ENCODE measurements around the gene SMARCAL1. TPM values are rescaled to one million over a fixed set of nuclear protein-coding genes. Genes with fewer than 3 reads are reported as not detected.

The SMARCAL1 gene
- total RNA-seq, 8 experiments from 2014 or later = 9.5 to 19.0 (median 14.7) TPM

GRCh38 chr2:216475767-216476166 is 63.5 kb downstream of the SMARCAL1 start:
- WGBS, 10 experiments = 96 to 100% (median 100%) methylated on average over 1 to 5 of the region's 6 CpGs; no CpG with 5 or more reads in 6 of the 10 experiments
- in situ Hi-C loops (cut with MboI; ENCODE audit: low pct_unique_long_range_greater_than_20kb in 2 of 9, low sequenced_read_pairs in 9 of 9, unreplicated experiment in 9 of 9) = no loop called here
- ATAC-seq (replicated peaks in 6 of 8) = no peak
- no peak overlapping the region for H3K27ac ChIP-seq
- no peak overlapping the region for H3K4me3 ChIP-seq
- H3K4me1 ChIP-seq (replicated peaks in 1 of 2) = peaks cover 0 to 2% of the 10 kb centered on the region in 2 donors

GRCh38 chr2:216477283-216478035 is 65.2 kb downstream of the SMARCAL1 start:
- no peak for ATAC-seq (replicated peaks in 6 of 8)
- WGBS, 10 experiments = 38 to 100% (median 77%) methylated on average over 1 to 2 of the region's 2 CpGs; no CpG with 5 or more reads in 4 of the 10 experiments
- H3K4me1 ChIP-seq (replicated peaks in 1 of 2) = peaks cover 0 to 2% of the 10 kb centered on the region in 2 donors
- H3K27ac ChIP-seq = no peak overlapping the region
- in situ Hi-C loops (cut with MboI; ENCODE audit: low pct_unique_long_range_greater_than_20kb in 2 of 9, low sequenced_read_pairs in 9 of 9, unreplicated experiment in 9 of 9) = no loop called here
- no peak overlapping the region for H3K4me3 ChIP-seq

GRCh38 chr2:216478151-216478550 is 65.9 kb downstream of the SMARCAL1 start:
- Histone ChIP-seq H3K4me1 (replicated peaks in 1 of 2) (peaks cover 0 to 2% of the 10 kb centered on the region in 2 donors), H3K27ac (no peak overlapping the region), H3K4me3 (no peak overlapping the region)
- in situ Hi-C loops (cut with MboI; ENCODE audit: low pct_unique_long_range_greater_than_20kb in 2 of 9, low sequenced_read_pairs in 9 of 9, unreplicated experiment in 9 of 9) = no loop called here
- peak in 7 of 8 experiments; percentile 50 to 99 (median 94) for ATAC-seq (replicated peaks in 6 of 8)
- WGBS, 10 experiments = 0 to 70% (median 35%) methylated on average over 2 to 3 of the region's 3 CpGs; no CpG with 5 or more reads in 4 of the 10 experiments

GRCh38 chr2:216478791-216479190 is 66.5 kb downstream of the SMARCAL1 start:
- peak in 4 of 8 experiments; percentile 13 to 39 (median 24) for ATAC-seq (replicated peaks in 6 of 8)
- no peak overlapping the region for H3K27ac ChIP-seq
- 60 to 83% (median 67%) methylated on average over 1 of the region's 1 CpG; no CpG with 5 or more reads in 5 of the 10 experiments for WGBS, 10 experiments
- no peak overlapping the region for H3K4me3 ChIP-seq
- H3K4me1 ChIP-seq (replicated peaks in 1 of 2) = peaks cover 0 to 2% of the 10 kb centered on the region in 2 donors
- in situ Hi-C loops (cut with MboI; ENCODE audit: low pct_unique_long_range_greater_than_20kb in 2 of 9, low sequenced_read_pairs in 9 of 9, unreplicated experiment in 9 of 9) = no loop called here

GRCh38 chr2:216480221-216480620 is 67.9 kb downstream of the SMARCAL1 start:
- in situ Hi-C loops (cut with MboI; ENCODE audit: low pct_unique_long_range_greater_than_20kb in 2 of 9, low sequenced_read_pairs in 9 of 9, unreplicated experiment in 9 of 9) = no loop called here
- H3K4me1 ChIP-seq (replicated peaks in 1 of 2) = peaks cover 0 to 2% of the 10 kb centered on the region in 2 donors
- H3K27ac ChIP-seq = no peak overlapping the region
- H3K4me3 ChIP-seq = no peak overlapping the region
- ATAC-seq (replicated peaks in 6 of 8) = no peak
- WGBS, 10 experiments = 7 to 93% (median 68%) methylated on average over 1 to 3 of the region's 3 CpGs; no CpG with 5 or more reads in 2 of the 10 experiments

- Histone ChIP-seq H3K4me1 (replicated peaks in 1 of 2) (peaks cover 0 to 2% of the 10 kb centered on the region in 2 donors), H3K27ac (no peak overlapping the region), H3K4me3 (no peak overlapping the region)
- in situ Hi-C loops (cut with MboI; ENCODE audit: low pct_unique_long_range_greater_than_20kb in 2 of 9, low sequenced_read_pairs in 9 of 9, unreplicated experiment in 9 of 9) = no loop called here
- ATAC-seq (replicated peaks in 6 of 8) = no peak
- 52 to 100% (median 84%) methylated on average over 2 of the region's 2 CpGs; no CpG with 5 or more reads in 2 of the 10 experiments for whole genome bisulfite sequencing, 10 experiments
Measured at GRCh38 chr2:216482640-216483039, 70.4 kb downstream of the SMARCAL1 start.

- in situ Hi-C loops (cut with MboI; ENCODE audit: low pct_unique_long_range_greater_than_20kb in 2 of 9, low sequenced_read_pairs in 9 of 9, unreplicated experiment in 9 of 9) = no loop called here
- ATAC-seq (replicated peaks in 6 of 8) = peak in 1 of 8 experiments; percentile 36
- H3K27ac ChIP-seq = no peak overlapping the region
- 90 to 100% (median 94%) methylated on average over 1 to 3 of the region's 3 CpGs; no CpG with 5 or more reads in 6 of the 10 experiments for WGBS, 10 experiments
- no peak overlapping the region for H3K4me3 ChIP-seq
- no peaks in the 10 kb centered on the region for H3K4me1 ChIP-seq (replicated peaks in 1 of 2)
Measured at GRCh38 chr2:216485237-216485636, 73.0 kb downstream of the SMARCAL1 start.

- ATAC-seq (replicated peaks in 6 of 8) = no peak
- Histone ChIP-seq H3K27ac (no peak overlapping the region), H3K4me1 (replicated peaks in 1 of 2) (no peaks in the 10 kb centered on the region), H3K4me3 (no peak overlapping the region)
- WGBS, 10 experiments = 40 to 96% (median 71%) methylated on average over 1 to 5 of the region's 5 CpGs; no CpG with 5 or more reads in 5 of the 10 experiments
- in situ Hi-C loops (cut with MboI; ENCODE audit: low pct_unique_long_range_greater_than_20kb in 2 of 9, low sequenced_read_pairs in 9 of 9, unreplicated experiment in 9 of 9) = no loop called here
Measured at GRCh38 chr2:216485745-216486144, 73.5 kb downstream of the SMARCAL1 start.

- WGBS, 10 experiments = 60 to 100% (median 100%) methylated on average over 1 to 7 of the region's 7 CpGs; no CpG with 5 or more reads in 5 of the 10 experiments
- ATAC-seq (replicated peaks in 6 of 8) = no peak
- in situ Hi-C loops (cut with MboI; ENCODE audit: low pct_unique_long_range_greater_than_20kb in 2 of 9, low sequenced_read_pairs in 9 of 9, unreplicated experiment in 9 of 9) = no loop called here
Measured at GRCh38 chr2:216486271-216486670, 74.0 kb downstream of the SMARCAL1 start.

GRCh38 chr2:216486708-216487107 is 74.4 kb downstream of the SMARCAL1 start:
- peaks cover 0 to 2% of the 10 kb centered on the region in 2 donors for H3K4me1 ChIP-seq (replicated peaks in 1 of 2)
- no peak for ATAC-seq (replicated peaks in 6 of 8)
- 78 to 83% methylated on average over 4 of the region's 4 CpGs; no CpG with 5 or more reads in 8 of the 10 experiments for WGBS, 10 experiments
- H3K27ac ChIP-seq = no peak overlapping the region
- no peak overlapping the region for H3K4me3 ChIP-seq
- in situ Hi-C loops (cut with MboI; ENCODE audit: low pct_unique_long_range_greater_than_20kb in 2 of 9, low sequenced_read_pairs in 9 of 9, unreplicated experiment in 9 of 9) = no loop called here

More at GRCh38 chr2:216486271-216486670, 74.0 kb downstream of the SMARCAL1 start:
- no peak overlapping the region for H3K4me3 ChIP-seq
- H3K4me1 ChIP-seq (replicated peaks in 1 of 2) = no peaks in the 10 kb centered on the region
- no peak overlapping the region for H3K27ac ChIP-seq

GRCh38 chr2:216490061-216490460 is 77.8 kb downstream of the SMARCAL1 start:
- Histone ChIP-seq H3K4me1 (replicated peaks in 1 of 2) (peaks cover 10% of the 10 kb centered on the region in 2 donors), H3K27ac (no peak overlapping the region), H3K4me3 (no peak overlapping the region)
- in situ Hi-C loops (cut with MboI; ENCODE audit: low pct_unique_long_range_greater_than_20kb in 2 of 9, low sequenced_read_pairs in 9 of 9, unreplicated experiment in 9 of 9) = no loop called here
- ATAC-seq (replicated peaks in 6 of 8) = peak in 2 of 8 experiments; percentile 39 to 48
- 17 to 100% (median 80%) methylated on average over 1 of the region's 1 CpG; no CpG with 5 or more reads in 4 of the 10 experiments for WGBS, 10 experiments

- Histone ChIP-seq H3K4me1 (replicated peaks in 1 of 2) (peaks cover 10% of the 10 kb centered on the region in 2 donors), H3K4me3 (no peak overlapping the region), H3K27ac (no peak overlapping the region)
- 55 to 100% (median 82%) methylated on average over 2 to 7 of the region's 9 CpGs for WGBS, 10 experiments
- in situ Hi-C loops (cut with MboI; ENCODE audit: low pct_unique_long_range_greater_than_20kb in 2 of 9, low sequenced_read_pairs in 9 of 9, unreplicated experiment in 9 of 9) = no loop called here
- ATAC-seq (replicated peaks in 6 of 8) = peak in 1 of 8 experiments; percentile 5
Measured at GRCh38 chr2:216491793-216492596, 79.7 kb downstream of the SMARCAL1 start.

Measured in motor neuron (in vitro differentiated cells).